Measurements from ENCODE around the gene UBQLN1.

DNA sequence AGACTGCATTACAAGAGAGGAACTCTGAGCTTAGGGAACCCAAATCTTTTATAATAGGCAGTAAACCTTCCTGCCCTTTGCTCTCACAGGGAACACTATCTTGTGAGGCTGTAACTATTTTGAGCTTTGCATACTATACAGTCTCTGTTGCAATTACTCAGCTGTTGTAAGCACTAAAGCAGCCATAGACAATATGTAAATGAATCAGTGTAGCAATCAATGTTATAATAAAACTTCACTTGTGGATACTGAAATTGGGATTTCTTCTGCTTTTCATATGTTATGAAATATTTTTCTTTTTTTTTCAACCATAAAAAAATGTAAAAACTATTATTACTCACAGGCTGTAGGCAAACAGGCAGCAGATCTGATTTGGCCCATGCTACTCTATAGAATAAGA, 16.7 kb upstream of the UBQLN1 start:
- TF ChIP-seq, protein P1, sequence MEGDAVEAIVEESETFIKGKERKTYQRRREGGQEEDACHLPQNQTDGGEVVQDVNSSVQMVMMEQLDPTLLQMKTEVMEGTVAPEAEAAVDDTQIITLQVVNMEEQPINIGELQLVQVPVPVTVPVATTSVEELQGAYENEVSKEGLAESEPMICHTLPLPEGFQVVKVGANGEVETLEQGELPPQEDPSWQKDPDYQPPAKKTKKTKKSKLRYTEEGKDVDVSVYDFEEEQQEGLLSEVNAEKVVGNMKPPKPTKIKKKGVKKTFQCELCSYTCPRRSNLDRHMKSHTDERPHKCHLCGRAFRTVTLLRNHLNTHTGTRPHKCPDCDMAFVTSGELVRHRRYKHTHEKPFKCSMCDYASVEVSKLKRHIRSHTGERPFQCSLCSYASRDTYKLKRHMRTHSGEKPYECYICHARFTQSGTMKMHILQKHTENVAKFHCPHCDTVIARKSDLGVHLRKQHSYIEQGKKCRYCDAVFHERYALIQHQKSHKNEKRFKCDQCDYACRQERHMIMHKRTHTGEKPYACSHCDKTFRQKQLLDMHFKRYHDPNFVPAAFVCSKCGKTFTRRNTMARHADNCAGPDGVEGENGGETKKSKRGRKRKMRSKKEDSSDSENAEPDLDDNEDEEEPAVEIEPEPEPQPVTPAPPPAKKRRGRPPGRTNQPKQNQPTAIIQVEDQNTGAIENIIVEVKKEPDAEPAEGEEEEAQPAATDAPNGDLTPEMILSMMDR (IDR thresholded peaks at IDR 0.05) = no peak
- TF ChIP-seq POLR2A (IDR thresholded peaks at IDR 0.05) = no peak
